Neural crest cell (in vitro differentiated cells): ENCODE measurements around the gene TTYH2. TPM values are rescaled to one million over a fixed set of nuclear protein-coding genes. Genes with fewer than 3 reads are reported as not detected.

Experiments used
- DNase-seq: peaks from one replicate; pipeline ENCODE4 v3.0.0; 2021; ENCODE audit warnings: low read depth, mixed read lengths, low spot score
- H3K27ac Mint-ChIP-seq: one replicate; pipeline ENCODE4 v1.8.0; 2021; ENCODE audit warnings: mild to moderate bottlenecking, mixed read lengths; ENCODE audit not compliant: unreplicated experiment
- H3K27me3 Mint-ChIP-seq: 2 replicates; pipeline ENCODE4 v1.8.0; 2021; ENCODE audit warnings: low read depth, mild to moderate bottlenecking, mixed read lengths
- H3K36me3 Mint-ChIP-seq: 2 replicates; pipeline ENCODE4 v1.8.0; 2021; ENCODE audit warnings: low read depth, mild to moderate bottlenecking, mixed read lengths
- H3K4me1 Mint-ChIP-seq: 2 replicates; pipeline ENCODE4 v1.8.0; 2021; ENCODE audit warnings: mixed read lengths
- H3K4me3 Mint-ChIP-seq: one replicate; pipeline ENCODE4 v1.8.0; 2021; ENCODE audit warnings: mild to moderate bottlenecking, mixed read lengths
- H3K9me3 Mint-ChIP-seq: 2 replicates; pipeline ENCODE4 v1.8.0; 2021; ENCODE audit warnings: mixed read lengths
- total RNA-seq: library from RNA; stranded (reverse); gene quantifications from 2 replicates; pipeline ENCODE4 v1.2.1, GENCODE V29; 2021
- TF ChIP-seq, protein P1 (sequence below): fragments of 200-600 bp; sonication (generic); conservative IDR thresholded peaks from 2 replicates; pipeline ENCODE4 v1.5.0; 2021; ENCODE audit warnings: antibody characterized with exemption, mild to moderate bottlenecking

The TTYH2 gene
- total RNA-seq, 1 donor from 2014 or later = 3.0 TPM

DNA sequence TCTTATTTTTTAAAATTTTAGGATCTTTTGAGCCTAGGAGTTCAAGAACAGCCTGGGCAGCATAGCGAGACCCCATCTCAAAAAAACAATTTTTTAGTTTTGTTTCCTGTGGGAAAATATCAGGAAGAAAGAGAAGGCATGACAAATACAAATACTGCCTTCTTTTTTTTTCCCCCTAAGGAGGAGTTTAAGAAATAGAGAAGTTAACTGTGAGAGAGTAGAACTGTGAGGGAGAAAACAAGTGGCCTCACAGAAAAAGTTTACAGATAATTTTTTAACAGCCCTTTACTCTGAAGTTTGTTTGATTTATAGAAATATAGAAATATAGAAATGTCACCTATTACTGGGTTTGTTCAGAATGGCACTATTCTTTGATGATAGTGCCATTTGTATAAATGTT is 21.1 kb downstream of the TTYH2 start:
- H3K36me3 Mint-ChIP-seq = no peaks in the 10 kb centered on the region
- H3K4me1 Mint-ChIP-seq = peaks cover 17% of the 10 kb centered on the region
- H3K9me3 Mint-ChIP-seq = no peaks in the 10 kb centered on the region
- no peak overlapping the region for H3K4me3 Mint-ChIP-seq
- no peak overlapping the region for H3K27ac Mint-ChIP-seq
- TF ChIP-seq, protein P1, sequence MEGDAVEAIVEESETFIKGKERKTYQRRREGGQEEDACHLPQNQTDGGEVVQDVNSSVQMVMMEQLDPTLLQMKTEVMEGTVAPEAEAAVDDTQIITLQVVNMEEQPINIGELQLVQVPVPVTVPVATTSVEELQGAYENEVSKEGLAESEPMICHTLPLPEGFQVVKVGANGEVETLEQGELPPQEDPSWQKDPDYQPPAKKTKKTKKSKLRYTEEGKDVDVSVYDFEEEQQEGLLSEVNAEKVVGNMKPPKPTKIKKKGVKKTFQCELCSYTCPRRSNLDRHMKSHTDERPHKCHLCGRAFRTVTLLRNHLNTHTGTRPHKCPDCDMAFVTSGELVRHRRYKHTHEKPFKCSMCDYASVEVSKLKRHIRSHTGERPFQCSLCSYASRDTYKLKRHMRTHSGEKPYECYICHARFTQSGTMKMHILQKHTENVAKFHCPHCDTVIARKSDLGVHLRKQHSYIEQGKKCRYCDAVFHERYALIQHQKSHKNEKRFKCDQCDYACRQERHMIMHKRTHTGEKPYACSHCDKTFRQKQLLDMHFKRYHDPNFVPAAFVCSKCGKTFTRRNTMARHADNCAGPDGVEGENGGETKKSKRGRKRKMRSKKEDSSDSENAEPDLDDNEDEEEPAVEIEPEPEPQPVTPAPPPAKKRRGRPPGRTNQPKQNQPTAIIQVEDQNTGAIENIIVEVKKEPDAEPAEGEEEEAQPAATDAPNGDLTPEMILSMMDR = no peak
- DNase-seq = no peak
- no peaks in the 10 kb centered on the region for H3K27me3 Mint-ChIP-seq

DNA sequence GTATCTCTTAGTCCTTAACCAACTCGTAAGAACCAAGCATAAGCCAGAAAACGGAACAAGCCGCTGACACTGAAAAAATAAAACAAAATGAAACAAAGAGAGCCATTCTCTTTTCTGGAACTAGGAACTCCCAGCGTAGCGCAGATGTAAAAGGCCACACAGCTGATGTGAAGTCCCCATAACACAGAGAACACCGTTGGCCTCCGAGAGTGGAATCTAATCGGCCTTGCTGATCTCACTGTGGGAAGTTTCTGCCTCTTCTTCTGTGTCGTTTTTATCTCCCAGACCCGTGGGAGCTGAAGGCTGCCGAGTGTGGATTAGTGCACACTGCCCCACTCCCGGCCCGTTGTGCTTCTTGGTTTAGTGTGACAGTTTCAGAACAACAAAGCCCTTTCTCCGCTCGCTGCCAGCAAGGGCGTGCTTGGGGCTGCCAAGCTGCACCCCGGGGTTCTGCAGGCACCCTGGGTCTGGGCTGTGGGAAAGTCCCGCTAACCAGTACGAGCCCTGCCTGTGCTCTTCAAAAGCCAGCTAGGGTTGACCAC is 21.7 kb downstream of the TTYH2 start:
- TF ChIP-seq, protein P1 = no peak
- no peaks in the 10 kb centered on the region for H3K27me3 Mint-ChIP-seq
- DNase-seq = no peak
- H3K4me1 Mint-ChIP-seq = peaks cover 21% of the 10 kb centered on the region
- H3K36me3 Mint-ChIP-seq = no peaks in the 10 kb centered on the region
- H3K27ac Mint-ChIP-seq = no peak overlapping the region
- no peaks in the 10 kb centered on the region for H3K9me3 Mint-ChIP-seq
- H3K4me3 Mint-ChIP-seq = peak overlapping the region; percentile 10

DNA sequence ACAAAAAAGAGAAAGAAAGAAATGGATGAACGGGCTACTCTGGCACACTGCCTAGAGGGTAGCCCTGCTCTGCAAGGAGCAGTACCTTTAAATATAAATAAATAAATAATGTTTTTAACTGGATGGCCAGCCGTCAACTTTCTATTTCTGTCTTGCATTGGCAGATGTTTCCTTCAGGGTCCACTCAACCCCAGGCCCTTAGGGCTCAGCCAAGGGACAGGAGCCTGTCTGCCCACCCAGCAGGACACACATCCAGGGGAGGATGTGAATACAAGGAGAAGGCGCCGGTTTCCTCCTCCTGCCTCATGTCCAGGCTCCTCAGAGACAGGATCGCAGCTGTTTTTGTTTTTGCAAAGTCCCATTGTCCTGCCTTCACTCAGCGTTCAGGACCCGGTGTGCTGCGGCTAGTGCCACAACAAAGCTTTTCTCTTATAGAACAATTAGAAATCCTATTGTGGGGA is 22.6 kb downstream of the TTYH2 start:
- Mint-ChIP-seq H3K27me3 (no peaks in the 10 kb centered on the region), H3K36me3 (no peaks in the 10 kb centered on the region), H3K4me3 (no peak overlapping the region), H3K9me3 (no peaks in the 10 kb centered on the region), H3K4me1 (peaks cover 27% of the 10 kb centered on the region), H3K27ac (no peak overlapping the region)
- DNase-seq = no peak
- TF ChIP-seq, protein P1 = no peak

DNA sequence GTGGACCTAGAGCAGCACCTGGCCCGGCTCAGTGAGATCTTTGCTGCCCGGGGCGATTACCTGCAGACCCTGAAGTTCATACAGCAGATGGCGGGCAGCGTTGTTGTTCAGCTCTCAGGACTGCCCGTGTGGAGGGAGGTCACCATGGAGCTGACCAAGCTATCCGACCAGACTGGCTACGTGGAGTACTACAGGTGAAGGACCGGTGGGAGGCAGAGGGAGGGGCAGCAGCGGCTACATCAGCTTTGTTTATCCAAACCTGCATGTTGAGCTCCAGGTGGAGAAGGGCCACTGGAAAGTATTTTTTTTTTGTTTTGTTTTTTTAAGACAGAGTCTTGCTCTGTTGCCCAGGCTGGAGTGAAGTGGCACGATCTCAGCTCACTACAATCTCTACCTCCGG is 23.9 kb downstream of the TTYH2 start:
- H3K4me3 Mint-ChIP-seq = no peak overlapping the region
- H3K27me3 Mint-ChIP-seq = no peaks in the 10 kb centered on the region
- no peaks in the 10 kb centered on the region for H3K36me3 Mint-ChIP-seq
- TF ChIP-seq, protein P1 = no peak
- no peak for DNase-seq
- H3K4me1 Mint-ChIP-seq = peaks cover 28% of the 10 kb centered on the region
- H3K27ac Mint-ChIP-seq = no peak overlapping the region
- H3K9me3 Mint-ChIP-seq = no peaks in the 10 kb centered on the region

DNA sequence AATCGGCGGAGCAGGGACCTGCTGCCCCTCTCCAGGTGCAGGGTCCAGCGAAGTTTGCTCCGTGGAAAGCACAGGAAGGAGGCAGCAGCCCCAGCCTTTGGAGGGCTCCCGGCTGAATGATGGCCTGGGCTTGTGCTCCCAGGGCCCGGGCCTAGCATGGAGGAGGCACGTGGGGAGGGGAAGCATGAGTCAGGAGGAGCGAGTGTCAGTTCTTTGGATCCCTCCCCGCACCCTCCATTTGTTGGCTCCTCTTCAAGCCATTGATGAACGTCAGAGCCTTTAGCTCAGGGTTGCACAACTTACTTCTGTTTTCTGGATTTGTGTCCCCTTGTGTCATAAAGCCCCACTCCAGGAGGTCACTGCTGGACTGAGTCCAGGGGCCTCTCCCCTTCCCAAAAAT is 25.8 kb downstream of the TTYH2 start:
- Mint-ChIP-seq H3K36me3 (no peaks in the 10 kb centered on the region), H3K4me1 (peaks cover 28% of the 10 kb centered on the region), H3K9me3 (no peaks in the 10 kb centered on the region), H3K27me3 (no peaks in the 10 kb centered on the region), H3K27ac (no peak overlapping the region), H3K4me3 (no peak overlapping the region)
- TF ChIP-seq, protein P1 = no peak
- DNase-seq = no peak
